22Rv1 (cell line): ENCODE data around the gene DSP.

Experiments used
- ZFX ChIP-seq: fragments of 450-650 bp; IDR thresholded peaks from 2 replicates; pipeline ENCODE4 v1.6.1; 2017; ENCODE audit warnings: antibody characterized with exemption, borderline replicate concordance
- TF ChIP-seq, protein P1 (sequence below): fragments of 450-650 bp; IDR thresholded peaks from 2 replicates; pipeline ENCODE4 v1.5.1; 2017; ENCODE audit warnings: mild to moderate bottlenecking

DNA sequence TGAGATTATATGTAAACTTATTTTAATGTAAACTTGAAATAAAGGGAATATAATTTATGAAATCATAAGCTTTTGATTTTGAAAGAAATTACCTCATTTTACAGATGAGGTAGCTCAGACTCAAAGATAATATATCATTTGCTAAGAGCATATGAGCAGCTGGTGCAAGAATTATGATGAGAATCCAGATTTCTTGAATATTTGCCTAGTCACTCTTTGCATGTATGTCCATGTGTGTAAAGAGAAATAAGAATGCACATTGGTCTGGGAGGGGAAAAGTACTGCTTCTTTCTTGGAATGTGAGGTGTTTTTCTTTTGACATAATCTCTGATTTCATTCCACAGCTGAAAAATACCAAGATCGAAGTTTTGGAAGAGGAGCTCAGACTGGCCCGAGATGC lies 37.5 kb downstream of the DSP start:
- TF ChIP-seq, protein P1, sequence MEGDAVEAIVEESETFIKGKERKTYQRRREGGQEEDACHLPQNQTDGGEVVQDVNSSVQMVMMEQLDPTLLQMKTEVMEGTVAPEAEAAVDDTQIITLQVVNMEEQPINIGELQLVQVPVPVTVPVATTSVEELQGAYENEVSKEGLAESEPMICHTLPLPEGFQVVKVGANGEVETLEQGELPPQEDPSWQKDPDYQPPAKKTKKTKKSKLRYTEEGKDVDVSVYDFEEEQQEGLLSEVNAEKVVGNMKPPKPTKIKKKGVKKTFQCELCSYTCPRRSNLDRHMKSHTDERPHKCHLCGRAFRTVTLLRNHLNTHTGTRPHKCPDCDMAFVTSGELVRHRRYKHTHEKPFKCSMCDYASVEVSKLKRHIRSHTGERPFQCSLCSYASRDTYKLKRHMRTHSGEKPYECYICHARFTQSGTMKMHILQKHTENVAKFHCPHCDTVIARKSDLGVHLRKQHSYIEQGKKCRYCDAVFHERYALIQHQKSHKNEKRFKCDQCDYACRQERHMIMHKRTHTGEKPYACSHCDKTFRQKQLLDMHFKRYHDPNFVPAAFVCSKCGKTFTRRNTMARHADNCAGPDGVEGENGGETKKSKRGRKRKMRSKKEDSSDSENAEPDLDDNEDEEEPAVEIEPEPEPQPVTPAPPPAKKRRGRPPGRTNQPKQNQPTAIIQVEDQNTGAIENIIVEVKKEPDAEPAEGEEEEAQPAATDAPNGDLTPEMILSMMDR = no peak
- TF ChIP-seq ZFX = no peak
